Panc1 (cell line): ENCODE data around the gene CHRM4.

Experiments
- CTCF ChIP-seq: fragments of 450-650 bp; IDR thresholded peaks from 2 replicates; pipeline ENCODE4 v1.5.1; 2017; ENCODE audit warnings: mild to moderate bottlenecking
- POLR2AphosphoS5 ChIP-seq: IDR thresholded peaks from 2 replicates; pipeline ENCODE4 v1.6.1; 2012; ENCODE audit warnings: mild to moderate bottlenecking, low read depth, low read length, moderate library complexity

GRCh38 chr11:46385169-46386004 is 6.2 kb downstream of the CHRM4 start:
- TF ChIP-seq CTCF (no peak), POLR2AphosphoS5 (no peak)
